ENCODE measurements around the gene TPBGL.

TPBGL gene

GRCh38 chr11:75203641-75204011 lies 36.9 kb upstream of the TPBGL start:
- Mint-ChIP-seq H3K9me3 (no peaks in the 10 kb centered on the region), H3K4me1 (no peaks in the 10 kb centered on the region), H3K4me3 (no peak overlapping the region), H3K27ac (no peak overlapping the region), H3K36me3 (no peaks in the 10 kb centered on the region), H3K27me3 (no peaks in the 10 kb centered on the region)
- no peak for ATAC-seq

GRCh38 chr11:75204012-75204674 lies 36.4 kb upstream of the TPBGL start:
- Mint-ChIP-seq H3K27me3 (no peaks in the 10 kb centered on the region), H3K9me3 (no peaks in the 10 kb centered on the region), H3K4me1 (no peaks in the 10 kb centered on the region), H3K27ac (no peak overlapping the region), H3K36me3 (no peaks in the 10 kb centered on the region), H3K4me3 (no peak overlapping the region)
- no peak for ATAC-seq

- Mint-ChIP-seq H3K27ac (no peak overlapping the region), H3K4me3 (no peak overlapping the region), H3K9me3 (no peaks in the 10 kb centered on the region), H3K4me1 (no peaks in the 10 kb centered on the region), H3K27me3 (no peaks in the 10 kb centered on the region), H3K36me3 (no peaks in the 10 kb centered on the region)
- peak; percentile 75 for ATAC-seq
Observed at GRCh38 chr11:75204685-75205563, 35.6 kb upstream of the TPBGL start.

- Mint-ChIP-seq H3K27me3 (no peaks in the 10 kb centered on the region), H3K27ac (no peak overlapping the region), H3K4me1 (no peaks in the 10 kb centered on the region), H3K9me3 (no peaks in the 10 kb centered on the region), H3K36me3 (no peaks in the 10 kb centered on the region), H3K4me3 (no peak overlapping the region)
- ATAC-seq = no peak
Observed at GRCh38 chr11:75205564-75206020, 35.0 kb upstream of the TPBGL start.

GRCh38 chr11:75208446-75208845 lies 32.1 kb upstream of the TPBGL start:
- Mint-ChIP-seq H3K27ac (no peak overlapping the region), H3K27me3 (peaks cover 10% of the 10 kb centered on the region), H3K36me3 (no peaks in the 10 kb centered on the region), H3K4me3 (no peak overlapping the region), H3K9me3 (no peaks in the 10 kb centered on the region), H3K4me1 (no peaks in the 10 kb centered on the region)
- ATAC-seq = no peak

GRCh38 chr11:75212411-75212810 lies 28.2 kb upstream of the TPBGL start:
- H3K4me1 Mint-ChIP-seq = no peaks in the 10 kb centered on the region
- H3K27ac Mint-ChIP-seq = no peak overlapping the region
- H3K4me3 Mint-ChIP-seq = no peak overlapping the region
- peaks cover 12% of the 10 kb centered on the region for H3K27me3 Mint-ChIP-seq
- H3K9me3 Mint-ChIP-seq = no peaks in the 10 kb centered on the region
- H3K36me3 Mint-ChIP-seq = no peaks in the 10 kb centered on the region
- ATAC-seq = no peak

GRCh38 chr11:75214411-75214821 lies 26.2 kb upstream of the TPBGL start:
- ATAC-seq = no peak
- H3K36me3 Mint-ChIP-seq = no peaks in the 10 kb centered on the region
- H3K4me1 Mint-ChIP-seq = no peaks in the 10 kb centered on the region
- H3K27ac Mint-ChIP-seq = no peak overlapping the region
- peaks cover 32% of the 10 kb centered on the region for H3K27me3 Mint-ChIP-seq
- H3K9me3 Mint-ChIP-seq = peaks cover 2% of the 10 kb centered on the region
- no peak overlapping the region for H3K4me3 Mint-ChIP-seq

- no peak overlapping the region for H3K4me3 Mint-ChIP-seq
- no peaks in the 10 kb centered on the region for H3K4me1 Mint-ChIP-seq
- peaks cover 2% of the 10 kb centered on the region for H3K9me3 Mint-ChIP-seq
- no peaks in the 10 kb centered on the region for H3K36me3 Mint-ChIP-seq
- no peak for ATAC-seq
- no peak overlapping the region for H3K27ac Mint-ChIP-seq
- H3K27me3 Mint-ChIP-seq = peaks cover 32% of the 10 kb centered on the region
Observed at GRCh38 chr11:75214843-75215242, 25.7 kb upstream of the TPBGL start.

GRCh38 chr11:75219869-75220268 lies 20.7 kb upstream of the TPBGL start:
- H3K27ac Mint-ChIP-seq = no peak overlapping the region
- H3K9me3 Mint-ChIP-seq = peaks cover 2% of the 10 kb centered on the region
- H3K36me3 Mint-ChIP-seq = no peaks in the 10 kb centered on the region
- no peak overlapping the region for H3K4me3 Mint-ChIP-seq
- ATAC-seq = no peak
- peaks cover 27% of the 10 kb centered on the region for H3K27me3 Mint-ChIP-seq
- H3K4me1 Mint-ChIP-seq = no peaks in the 10 kb centered on the region

- ATAC-seq = no peak
- H3K27ac Mint-ChIP-seq = no peak overlapping the region
- no peaks in the 10 kb centered on the region for H3K4me1 Mint-ChIP-seq
- H3K4me3 Mint-ChIP-seq = no peak overlapping the region
- H3K9me3 Mint-ChIP-seq = no peaks in the 10 kb centered on the region
- no peaks in the 10 kb centered on the region for H3K36me3 Mint-ChIP-seq
- peaks cover 23% of the 10 kb centered on the region for H3K27me3 Mint-ChIP-seq
Observed at GRCh38 chr11:75223954-75224643, 16.5 kb upstream of the TPBGL start.

GRCh38 chr11:75225794-75226193 lies 14.8 kb upstream of the TPBGL start:
- Mint-ChIP-seq H3K27ac (no peak overlapping the region), H3K4me1 (no peaks in the 10 kb centered on the region)

GRCh38 chr11:75229466-75229865 lies 11.1 kb upstream of the TPBGL start:
- H3K9me3 Mint-ChIP-seq = peaks cover 3% of the 10 kb centered on the region

More at GRCh38 chr11:75225794-75226193, 14.8 kb upstream of the TPBGL start:
- no peaks in the 10 kb centered on the region for H3K36me3 Mint-ChIP-seq
- H3K27me3 Mint-ChIP-seq = peaks cover 37% of the 10 kb centered on the region
- ATAC-seq = no peak
- no peak overlapping the region for H3K4me3 Mint-ChIP-seq
- H3K9me3 Mint-ChIP-seq = no peaks in the 10 kb centered on the region

GRCh38 chr11:75230621-75231020 lies 10.0 kb upstream of the TPBGL start:
- Mint-ChIP-seq H3K4me1 (no peaks in the 10 kb centered on the region), H3K36me3 (no peaks in the 10 kb centered on the region), H3K9me3 (peaks cover 3% of the 10 kb centered on the region), H3K27ac (no peak overlapping the region), H3K27me3 (peaks cover 51% of the 10 kb centered on the region), H3K4me3 (no peak overlapping the region)
- no peak for ATAC-seq

More at GRCh38 chr11:75229466-75229865, 11.1 kb upstream of the TPBGL start:
- Mint-ChIP-seq H3K27ac (no peak overlapping the region), H3K4me3 (no peak overlapping the region), H3K36me3 (no peaks in the 10 kb centered on the region), H3K27me3 (peaks cover 58% of the 10 kb centered on the region), H3K4me1 (no peaks in the 10 kb centered on the region)
- ATAC-seq = no peak

GRCh38 chr11:75233754-75234172 lies 6.8 kb upstream of the TPBGL start:
- Mint-ChIP-seq H3K9me3 (peaks cover 3% of the 10 kb centered on the region), H3K27me3 (peaks cover 70% of the 10 kb centered on the region), H3K4me1 (no peaks in the 10 kb centered on the region), H3K4me3 (no peak overlapping the region), H3K27ac (no peak overlapping the region), H3K36me3 (no peaks in the 10 kb centered on the region)
- ATAC-seq = no peak

GRCh38 chr11:75236062-75236461 lies 4.5 kb upstream of the TPBGL start:
- Mint-ChIP-seq H3K36me3 (no peaks in the 10 kb centered on the region), H3K27ac (no peak overlapping the region), H3K4me1 (no peaks in the 10 kb centered on the region), H3K4me3 (no peak overlapping the region), H3K9me3 (peaks cover 3% of the 10 kb centered on the region), H3K27me3 (peaks cover 63% of the 10 kb centered on the region)
- ATAC-seq = no peak

All from stimulated activated memory B cell treated with anti-CD40 and anti-IgM and Interleukin-4, amounts not matched to agents 10 μg/mL and 1 μg/mL and 100 μg/mL, for 72 hours (primary cell).